LNCaP clone FGC (cell line): ENCODE data around the gene TSLP.

Experiments used
- DNase-seq: peaks from one replicate; pipeline ENCODE4 v3.0.0-alpha.2; 2011; ENCODE audit warnings: low read depth
- H3K4me3 ChIP-seq: 2 replicates; pipeline ENCODE4 v1.5.1; 2011; ENCODE audit warnings: mild to moderate bottlenecking, low read depth, low read length, control low read depth
- CTCF ChIP-seq: IDR thresholded peaks from 2 replicates; pipeline ENCODE4 v1.5.1; 2012; ENCODE audit warnings: mild to moderate bottlenecking; ENCODE audit not compliant: control insufficient read depth, insufficient read depth; ENCODE audit errors: extremely low read depth

TSLP gene

GRCh38 chr5:111095982-111096381, 24.5 kb downstream of the TSLP start:
- no peak overlapping the region for H3K4me3 ChIP-seq
- TF ChIP-seq CTCF = no peak
- DNase-seq = no peak

- H3K4me3 ChIP-seq = no peak overlapping the region
- TF ChIP-seq CTCF = no peak
- no peak for DNase-seq
Observed at GRCh38 chr5:111099058-111099778, 27.7 kb downstream of the TSLP start.

- no peak for DNase-seq
- no peak for TF ChIP-seq CTCF
- no peak overlapping the region for H3K4me3 ChIP-seq
Observed at GRCh38 chr5:111106320-111106948, 34.9 kb downstream of the TSLP start.

GRCh38 chr5:111107371-111107770, 35.9 kb downstream of the TSLP start:
- H3K4me3 ChIP-seq = no peak overlapping the region
- no peak for DNase-seq
- TF ChIP-seq CTCF = no peak

GRCh38 chr5:111111956-111112355, 40.4 kb downstream of the TSLP start:
- H3K4me3 ChIP-seq = no peak overlapping the region
- no peak for DNase-seq
- no peak for TF ChIP-seq CTCF

GRCh38 chr5:111113678-111114077, 42.2 kb downstream of the TSLP start:
- no peak for DNase-seq
- TF ChIP-seq CTCF = no peak
- no peak overlapping the region for H3K4me3 ChIP-seq

- TF ChIP-seq CTCF = no peak
- DNase-seq = no peak
- H3K4me3 ChIP-seq = no peak overlapping the region
Observed at GRCh38 chr5:111115229-111115628, 43.7 kb downstream of the TSLP start.
